HG03558 (cell line): ENCODE data around the gene MAP3K14.

Source experiments
- ATAC-seq: cut with Tn5 transposase; IDR thresholded peaks from one replicate; pipeline ENCODE4 v1.9.1; 2021; ENCODE audit warnings: moderate number of reproducible peaks; ENCODE audit not compliant: unreplicated experiment; ENCODE audit errors: extremely low read depth

The MAP3K14 gene

GRCh38 chr17:45243750-45244149, 73.1 kb downstream of the MAP3K14 start:
- no peak for ATAC-seq

GRCh38 chr17:45242029-45242414, 74.8 kb downstream of the MAP3K14 start:
- no peak for ATAC-seq

- ATAC-seq: no peak
These were observed 75.3 kb downstream of the MAP3K14 start for GRCh38 chr17:45241328-45242028.

GRCh38 chr17:45240905-45241327, 75.9 kb downstream of the MAP3K14 start:
- ATAC-seq: no peak

DNA sequence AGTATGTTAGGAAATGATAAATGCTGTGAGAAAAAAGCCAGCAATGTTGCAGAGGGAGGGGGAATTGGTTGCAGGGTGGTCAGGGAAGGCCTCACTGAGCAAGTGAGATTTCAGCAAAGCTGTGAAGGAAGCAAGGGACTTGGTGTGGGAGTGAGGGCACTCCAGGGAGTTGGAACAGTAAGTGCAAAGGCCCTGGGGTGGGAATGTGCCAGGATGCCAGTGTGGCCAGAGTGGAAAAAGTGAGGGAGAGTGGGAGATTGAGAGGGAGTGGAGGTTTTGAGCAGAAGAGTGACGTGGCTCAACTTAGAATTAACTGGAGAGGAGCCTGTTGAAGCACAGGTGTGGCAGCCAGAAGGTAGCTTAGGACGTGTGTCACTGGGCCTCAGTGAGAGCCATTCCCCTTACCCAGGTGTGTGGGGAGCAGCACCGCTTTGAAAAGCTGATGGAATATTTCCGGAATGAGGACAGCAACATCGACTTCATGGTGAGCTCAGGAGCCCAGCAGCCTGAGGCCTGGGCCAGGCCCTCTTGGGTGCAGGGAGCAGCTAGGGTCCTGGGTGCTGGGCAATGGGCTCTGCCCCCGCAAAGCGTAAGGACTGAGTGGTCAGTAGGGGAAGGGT, 78.6 kb downstream of the MAP3K14 start:
- no peak for ATAC-seq

- no peak for ATAC-seq
These were observed 79.1 kb downstream of the MAP3K14 start for GRCh38 chr17:45237686-45238085.

DNA sequence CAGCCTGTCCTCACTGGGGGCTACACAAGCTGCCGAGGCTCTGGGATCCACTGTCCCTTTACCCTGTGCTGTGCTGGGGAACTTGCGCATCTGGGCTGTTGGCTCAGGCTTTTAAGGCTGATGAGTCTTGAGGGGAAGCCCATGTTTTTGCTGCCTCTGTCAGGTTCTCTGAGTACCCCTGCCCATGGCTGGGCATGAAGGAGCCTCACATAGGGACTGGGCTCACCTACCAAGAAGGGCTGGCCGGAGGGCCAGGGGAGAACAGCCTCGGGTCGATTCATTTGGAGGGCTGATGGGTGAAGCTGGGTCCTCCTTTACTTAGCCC, 80.6 kb downstream of the MAP3K14 start:
- no peak for ATAC-seq

DNA sequence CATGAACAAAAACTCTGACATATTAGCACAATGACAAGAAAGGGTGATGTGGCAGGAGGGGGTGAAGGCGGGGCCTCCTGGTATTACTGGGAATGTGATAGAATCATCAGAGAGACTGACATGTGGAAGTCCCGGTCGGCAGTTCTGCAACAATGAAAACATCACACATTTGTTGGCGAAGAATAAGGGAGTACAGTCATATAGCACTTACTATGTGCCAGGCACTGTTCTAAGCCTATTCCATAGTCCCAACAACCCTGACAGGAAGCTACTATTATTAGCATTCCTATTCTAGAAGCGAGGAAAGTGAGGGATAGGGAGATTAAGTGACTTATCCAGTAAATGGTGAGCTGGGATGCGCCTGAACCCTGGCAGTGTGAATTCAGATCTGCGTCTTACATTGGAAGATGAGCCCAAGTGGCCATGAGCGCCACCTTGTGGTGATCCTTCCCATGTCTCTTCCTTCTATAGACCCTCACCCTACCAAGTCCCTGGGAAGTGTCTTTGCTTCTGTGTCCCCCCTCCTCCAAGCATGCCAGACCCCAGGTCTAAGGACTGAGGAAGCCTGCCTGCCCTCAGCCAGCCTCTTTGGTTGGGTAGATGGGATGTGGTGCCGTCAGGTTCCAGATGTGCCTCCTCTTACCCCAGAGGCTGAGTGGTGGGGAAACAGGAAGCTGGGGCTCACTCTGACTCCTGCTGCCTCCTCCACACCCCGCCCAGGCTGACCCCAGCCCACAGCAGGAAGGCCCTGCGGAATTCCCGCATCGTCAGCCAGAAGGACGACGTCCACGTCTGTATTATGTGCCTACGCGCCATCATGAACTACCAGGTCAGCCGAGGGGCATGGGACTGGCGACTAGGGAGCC, 81.2 kb downstream of the MAP3K14 start:
- no peak for ATAC-seq

DNA sequence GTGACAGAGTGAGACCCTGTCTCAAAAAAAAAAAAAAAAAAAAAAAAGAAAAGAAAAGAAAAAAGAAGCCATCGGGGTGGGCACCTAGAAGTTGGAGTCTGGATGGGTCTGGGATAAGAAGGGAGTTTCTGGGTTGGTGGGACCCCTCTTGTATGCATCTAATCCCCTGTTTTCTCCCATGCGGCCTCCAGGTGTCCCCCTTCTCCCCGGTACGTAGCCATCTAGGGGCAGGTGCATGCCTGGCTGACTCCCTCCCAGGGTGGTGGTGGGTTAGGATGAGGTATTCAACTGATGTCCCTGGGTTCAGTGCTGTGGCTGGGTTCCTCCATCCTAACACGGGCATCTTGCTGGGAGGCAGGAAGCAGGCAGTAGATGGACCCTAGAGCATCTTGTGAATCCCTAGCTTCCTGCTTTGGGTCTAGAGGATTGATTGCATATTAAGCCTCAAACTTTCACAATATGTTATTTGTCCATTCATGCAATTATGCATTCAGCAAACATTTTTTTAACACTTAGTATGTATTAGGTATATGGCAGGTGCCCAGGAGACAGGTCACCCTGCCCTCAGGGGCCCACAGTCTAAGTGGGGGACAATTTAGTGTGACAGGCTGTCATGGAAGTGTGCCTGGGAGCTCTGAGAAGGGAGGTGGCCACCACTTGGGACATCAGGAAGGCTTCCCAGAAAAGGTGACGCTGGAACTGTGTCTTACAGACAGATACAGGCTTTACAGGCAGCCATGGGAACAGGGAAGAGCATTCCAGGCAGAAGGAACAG, 82.0 kb downstream of the MAP3K14 start:
- no peak for ATAC-seq

DNA sequence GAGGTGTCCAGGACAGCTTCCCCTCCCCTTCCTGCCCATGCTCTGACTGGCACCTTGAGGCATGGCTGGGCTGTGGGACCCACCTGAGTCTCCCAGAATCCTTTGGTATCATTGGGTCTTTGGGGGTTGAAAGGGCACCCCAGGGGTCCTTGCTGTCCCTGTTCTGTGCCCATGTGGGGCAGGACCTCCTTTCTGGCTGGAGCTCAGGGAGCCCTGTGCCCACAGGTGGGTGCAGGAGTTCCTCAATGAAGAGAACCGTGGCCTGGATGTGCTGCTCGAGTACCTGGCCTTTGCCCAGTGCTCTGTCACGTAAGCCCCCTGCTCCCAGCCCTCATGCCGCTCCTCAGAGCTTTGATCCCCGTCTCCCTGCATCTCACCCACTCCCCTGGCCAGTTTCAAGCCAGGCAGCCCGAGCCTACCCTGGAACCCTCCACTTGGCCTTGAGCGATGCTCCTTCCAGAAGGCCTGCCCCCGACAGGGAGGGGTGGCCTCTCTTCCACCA, 83.3 kb downstream of the MAP3K14 start:
- no peak for ATAC-seq

GRCh38 chr17:45232514-45233422, 84.1 kb downstream of the MAP3K14 start:
- no peak for ATAC-seq

- ATAC-seq: no peak
These were observed 85.2 kb downstream of the MAP3K14 start for GRCh38 chr17:45231481-45232116.

DNA sequence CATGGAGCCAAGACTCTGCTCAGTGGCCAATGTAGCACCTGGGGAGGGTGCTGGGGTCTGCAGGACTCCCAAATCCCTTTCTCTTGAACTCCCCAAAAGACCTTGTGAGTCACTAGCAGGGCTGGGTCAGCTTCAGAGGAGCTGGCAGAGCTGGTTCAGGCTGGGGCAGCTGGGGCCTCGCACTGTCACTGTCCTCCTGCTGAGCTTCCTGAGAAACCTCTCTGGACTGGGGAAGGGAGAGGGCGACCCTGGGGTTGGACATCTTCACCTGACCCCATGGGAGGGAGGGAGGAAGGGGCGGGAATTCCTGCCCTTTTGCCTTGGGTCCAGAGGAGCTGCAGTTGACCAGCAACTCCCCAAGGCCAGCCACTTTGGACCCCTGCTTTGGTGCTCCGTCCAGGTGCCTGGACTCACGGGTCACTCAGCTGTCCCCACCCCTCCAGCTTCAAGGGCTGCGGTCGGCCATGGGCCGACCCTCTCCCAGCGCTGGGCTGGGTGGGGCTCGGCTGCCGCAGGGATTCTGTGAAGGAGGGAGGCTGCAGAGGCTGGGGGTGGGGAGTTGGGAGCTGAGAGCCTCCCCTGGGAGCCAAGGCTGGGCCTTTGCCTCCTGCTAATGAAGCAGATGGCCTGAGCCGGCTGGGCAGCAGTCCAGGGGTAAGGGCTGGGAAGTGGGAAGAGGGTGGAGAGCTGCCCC, 85.9 kb downstream of the MAP3K14 start:
- ATAC-seq: no peak

DNA sequence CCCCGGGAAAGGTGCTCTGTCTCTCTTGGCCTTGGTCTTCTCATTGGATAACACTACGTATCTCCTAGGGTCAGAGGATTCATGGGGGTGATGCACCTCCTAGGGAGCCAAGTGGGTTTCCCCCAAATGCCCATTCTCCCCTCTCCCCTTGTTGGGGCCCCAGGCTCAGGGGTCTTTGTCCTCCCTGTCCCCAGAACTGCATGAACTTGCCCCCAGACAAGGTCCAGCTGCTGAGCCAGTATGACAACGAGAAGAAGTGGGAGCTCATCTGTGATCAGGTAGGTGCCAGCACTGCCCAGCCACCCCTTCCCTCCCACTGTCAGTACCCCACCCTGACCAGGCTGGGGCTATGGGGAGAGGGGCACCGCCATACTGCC, 86.4 kb downstream of the MAP3K14 start:
- no peak for ATAC-seq

GRCh38 chr17:45229681-45230409, 87.0 kb downstream of the MAP3K14 start:
- no peak for ATAC-seq

DNA sequence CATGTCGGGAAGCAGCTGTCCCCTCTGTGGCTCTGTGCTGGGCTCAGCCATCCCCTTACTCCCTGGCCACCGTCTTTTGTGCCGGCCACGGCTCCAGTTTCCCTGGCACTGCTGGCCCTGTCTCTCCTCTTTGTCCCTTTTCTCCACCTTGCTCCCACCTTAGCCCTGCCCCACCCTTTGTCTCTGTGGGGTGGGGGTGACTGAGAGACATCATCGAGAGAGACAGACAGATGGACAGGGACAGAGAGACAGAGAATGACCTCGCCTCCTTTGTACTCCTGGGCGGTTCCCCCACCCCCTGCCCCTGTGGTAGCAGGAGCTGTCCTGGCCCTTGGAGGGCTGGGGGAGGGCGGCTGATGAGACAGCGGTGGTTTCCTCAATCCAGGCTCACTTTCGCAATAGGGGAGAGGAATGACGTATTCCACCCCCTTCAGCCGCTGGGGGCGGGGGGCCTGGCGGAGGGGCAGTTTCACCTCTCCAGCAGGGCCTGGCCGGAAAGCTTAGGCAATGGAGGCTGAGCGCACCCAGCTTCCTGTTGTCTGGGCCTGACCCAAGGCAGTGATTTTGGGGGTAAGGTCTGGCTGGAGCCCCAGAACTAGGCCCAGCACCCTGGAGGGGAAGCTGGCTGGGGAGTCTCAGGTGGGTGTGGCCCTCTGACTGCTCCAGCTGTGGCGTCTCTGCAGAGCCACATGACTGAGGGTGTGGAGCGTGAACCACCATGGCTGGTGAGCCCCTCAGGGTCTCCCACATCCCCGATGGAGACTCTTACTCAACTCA, 87.9 kb downstream of the MAP3K14 start:
- ATAC-seq: no peak
